NB4 (cell line): ENCODE results near the gene EDC4.
A peak's percentile ranks its signal among the peaks of the same experiment; 100 is the strongest.

Source experiments
- DNase-seq: peaks from one replicate; pipeline ENCODE4 v3.0.0; 2010; ENCODE audit warnings: low read depth
- H3K4me3 ChIP-seq: one replicate; pipeline ENCODE4 v1.5.1; 2011; ENCODE audit warnings: mild to moderate bottlenecking, low read depth, low read length, moderate library complexity
- CTCF ChIP-seq: IDR thresholded peaks from one replicate; pipeline ENCODE4 v1.5.1; 2012; ENCODE audit warnings: low read depth, low read length
- MYC ChIP-seq: IDR thresholded peaks from 2 replicates; pipeline ENCODE4 v1.6.1; 2011; ENCODE audit warnings: low read depth, low read length
- POLR2A ChIP-seq: IDR thresholded peaks from 2 replicates; pipeline ENCODE4 v1.6.1; 2011; ENCODE audit warnings: mild to moderate bottlenecking; ENCODE audit not compliant: insufficient read length; ENCODE audit errors: extremely low read depth
- TF ChIP-seq, protein P1 (sequence below): IDR thresholded peaks from 2 replicates; pipeline ENCODE4 v1.6.1; 2011; ENCODE audit warnings: low read depth, low read length

The EDC4 gene

DNA sequence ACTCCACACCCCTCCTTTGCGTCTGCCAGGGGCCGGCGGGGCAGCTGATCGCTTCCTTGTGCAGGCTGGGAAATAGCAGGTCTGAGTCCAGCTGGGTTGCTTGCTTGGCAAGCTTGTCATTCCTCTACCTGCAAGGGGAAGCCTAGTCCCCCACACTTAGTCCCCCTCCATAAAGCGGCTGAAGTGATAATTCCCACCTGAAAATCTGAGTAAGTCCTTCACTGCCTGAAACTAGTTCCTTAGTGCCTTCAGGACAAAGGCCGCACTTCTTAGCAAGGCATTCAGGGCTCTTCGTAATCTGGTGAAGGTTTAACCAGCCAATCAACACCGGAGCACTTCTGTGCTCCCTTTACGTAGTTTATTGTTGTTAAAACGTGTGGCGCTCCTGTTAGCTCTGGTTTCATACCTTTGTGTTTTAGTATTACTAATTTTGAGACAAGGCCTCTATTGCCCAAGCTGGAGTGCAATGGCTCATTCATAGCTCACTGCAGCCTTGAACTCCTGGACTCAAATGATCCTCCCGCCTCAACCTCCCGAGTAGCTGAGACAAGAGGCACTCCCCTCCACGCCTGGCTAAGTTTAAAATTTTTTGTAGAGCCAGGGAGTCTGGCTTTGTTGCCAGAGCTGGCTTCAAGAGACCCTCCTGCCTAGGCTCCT is 21.0 kb downstream of the EDC4 start:
- peak overlapping the region; percentile 89 for H3K4me3 ChIP-seq
- TF ChIP-seq, protein P1, sequence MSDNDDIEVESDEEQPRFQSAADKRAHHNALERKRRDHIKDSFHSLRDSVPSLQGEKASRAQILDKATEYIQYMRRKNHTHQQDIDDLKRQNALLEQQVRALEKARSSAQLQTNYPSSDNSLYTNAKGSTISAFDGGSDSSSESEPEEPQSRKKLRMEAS = no peak
- TF ChIP-seq POLR2A = no peak
- no peak for TF ChIP-seq CTCF
- TF ChIP-seq MYC = no peak
- DNase-seq = peak; percentile 60

- no peak overlapping the region for H3K4me3 ChIP-seq
- DNase-seq = no peak
- TF ChIP-seq, protein P1 = no peak
- no peak for TF ChIP-seq MYC
These were observed 24.4 kb downstream of the EDC4 start for GRCh38 chr16:67897231-67897630.

DNA sequence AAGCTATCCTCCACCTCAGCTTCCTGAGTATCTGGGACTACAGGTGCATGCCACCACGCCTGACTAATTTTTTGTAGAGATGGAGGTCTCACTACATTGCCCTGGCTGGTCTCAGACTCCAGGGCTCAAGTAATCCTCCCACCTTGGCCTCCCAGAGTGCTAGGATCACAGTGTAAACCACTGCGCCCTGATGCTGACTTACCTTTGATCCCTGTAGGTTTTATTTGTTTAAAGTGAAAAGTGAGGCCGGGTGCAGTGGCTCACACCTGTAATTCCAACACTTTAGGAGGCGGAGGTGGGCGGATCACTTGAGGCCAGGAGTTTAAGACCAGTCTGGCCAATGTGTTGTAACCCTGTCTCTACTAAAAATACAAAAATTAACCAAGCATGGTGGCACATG is 28.9 kb downstream of the EDC4 start:
- H3K4me3 ChIP-seq = no peak overlapping the region
- no peak for DNase-seq
- TF ChIP-seq MYC (no peak), POLR2A (no peak), CTCF (no peak)
- TF ChIP-seq, protein P1 = no peak

DNA sequence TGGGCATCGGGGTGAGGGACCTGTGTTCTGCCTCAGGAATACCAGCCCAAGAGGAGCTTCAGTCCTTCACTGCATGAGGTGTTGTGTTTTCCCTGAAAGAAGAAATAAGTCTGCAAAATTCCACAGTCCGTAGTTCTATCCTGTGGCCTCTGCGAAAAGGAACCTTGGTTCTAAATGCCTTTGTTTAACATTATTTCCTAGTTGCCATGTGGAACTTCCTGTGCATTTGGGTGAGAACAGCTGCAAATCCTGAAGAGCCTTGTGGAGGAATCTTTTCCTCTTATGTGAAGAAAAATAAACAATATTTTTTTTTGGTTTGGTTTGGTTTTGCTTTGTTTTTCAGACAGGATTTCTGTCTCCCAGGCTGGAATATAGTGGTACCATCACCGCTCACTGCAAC is 30.0 kb downstream of the EDC4 start:
- DNase-seq = no peak
- no peak overlapping the region for H3K4me3 ChIP-seq
- TF ChIP-seq MYC = no peak
- no peak for TF ChIP-seq CTCF
- TF ChIP-seq POLR2A = no peak
- TF ChIP-seq, protein P1 = no peak

DNA sequence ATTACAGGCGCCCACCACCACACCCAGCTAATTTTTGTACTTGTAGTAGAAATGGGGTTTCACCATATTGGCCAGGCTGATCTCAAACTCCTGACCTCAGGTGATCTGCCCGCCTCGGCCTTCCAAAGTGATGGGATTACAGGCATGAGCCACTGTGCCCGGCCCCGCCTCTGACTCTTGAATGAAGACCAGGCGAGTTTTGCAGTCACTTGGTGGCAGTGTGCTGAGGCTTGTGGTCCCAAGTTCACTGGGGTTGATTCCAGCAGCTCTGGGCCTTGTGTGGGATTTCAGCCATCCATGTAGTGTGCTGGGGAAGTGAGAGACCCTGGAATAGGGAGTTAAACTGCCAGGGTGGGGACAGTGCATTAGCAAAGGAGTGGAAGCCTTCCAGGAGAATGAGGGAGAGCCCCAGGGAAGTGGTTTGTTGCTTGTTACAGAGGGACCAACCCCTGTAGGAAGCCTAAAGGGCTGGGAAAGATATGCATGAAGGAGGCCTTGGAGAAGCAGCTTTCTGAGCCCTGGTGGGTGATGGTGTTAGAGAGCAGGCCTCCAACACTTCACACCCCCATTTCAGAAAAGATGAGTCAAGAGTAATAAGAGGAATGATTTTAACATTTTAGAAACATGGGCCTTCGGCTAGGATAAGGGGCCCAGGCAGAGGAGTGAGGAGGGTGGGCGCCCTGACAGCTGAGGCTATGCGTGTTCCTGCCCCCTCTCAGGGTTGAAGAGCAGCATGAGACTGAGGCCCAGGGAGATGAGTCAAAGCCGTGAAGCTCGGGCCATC is 34.7 kb downstream of the EDC4 start:
- no peak for DNase-seq
- TF ChIP-seq MYC (no peak), CTCF (no peak), POLR2A (no peak)
- TF ChIP-seq, protein P1 = no peak

DNA sequence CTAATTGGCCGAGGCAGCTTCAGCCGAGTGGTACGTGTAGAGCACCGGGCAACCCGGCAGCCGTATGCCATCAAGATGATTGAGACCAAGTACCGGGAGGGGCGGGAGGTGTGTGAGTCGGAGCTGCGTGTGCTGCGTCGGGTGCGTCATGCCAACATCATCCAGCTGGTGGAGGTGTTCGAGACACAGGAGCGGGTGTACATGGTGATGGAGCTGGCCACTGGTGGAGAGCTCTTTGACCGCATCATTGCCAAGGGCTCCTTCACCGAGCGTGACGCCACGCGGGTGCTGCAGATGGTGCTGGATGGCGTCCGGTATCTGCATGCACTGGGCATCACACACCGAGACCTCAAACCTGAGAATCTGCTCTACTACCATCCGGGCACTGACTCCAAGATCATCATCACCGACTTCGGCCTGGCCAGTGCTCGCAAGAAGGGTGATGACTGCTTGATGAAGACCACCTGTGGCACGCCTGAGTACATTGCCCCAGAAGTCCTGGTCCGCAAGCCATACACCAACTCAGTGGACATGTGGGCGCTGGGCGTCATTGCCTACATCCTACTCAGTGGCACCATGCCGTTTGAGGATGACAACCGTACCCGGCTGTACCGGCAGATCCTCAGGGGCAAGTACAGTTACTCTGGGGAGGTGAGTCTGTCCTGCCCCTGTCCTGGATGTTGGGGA is 36.3 kb downstream of the EDC4 start:
- no peak for DNase-seq
- TF ChIP-seq CTCF (no peak), POLR2A (no peak), MYC (no peak)
- TF ChIP-seq, protein P1 = no peak
- no peak overlapping the region for H3K4me3 ChIP-seq

More for the DNA sequence above, 34.7 kb downstream of the EDC4 start:
- no peak overlapping the region for H3K4me3 ChIP-seq
